ENCODE measurements around the gene ACOT12.

ACOT12 gene

GRCh38 chr5:81286059-81286617 lies 107.8 kb downstream of the ACOT12 start:
- no peak for DNase-seq

DNA sequence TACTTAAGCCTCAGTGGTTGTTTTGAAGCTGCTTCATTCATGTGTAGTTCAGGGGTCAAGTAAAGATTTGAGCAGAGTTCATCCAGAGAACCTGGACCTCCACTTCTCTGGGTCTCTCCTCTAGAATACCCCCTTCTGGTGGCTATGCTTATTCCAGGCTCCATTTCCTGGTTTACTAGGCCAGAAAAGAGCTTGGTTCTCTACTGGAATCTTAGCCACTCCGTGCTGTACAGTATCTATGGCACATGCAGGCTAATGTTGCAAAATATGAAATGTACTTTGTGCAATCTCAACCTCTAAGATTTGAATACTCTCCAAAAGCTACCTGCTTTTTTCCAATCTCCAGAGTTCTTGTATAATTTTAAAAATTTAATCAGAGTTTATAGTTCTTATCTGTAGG lies 110.0 kb downstream of the ACOT12 start:
- DNase-seq, result no peak

Data from hematopoietic multipotent progenitor cell treated with erythropoietin and hydrocortisone succinate and interleukin-3 and kit ligand, for 4 days (in vitro differentiated cells).